GM23248 (cell line): Measurements from ENCODE around the gene NKG7. TPM values are rescaled to one million over a fixed set of nuclear protein-coding genes. Genes with fewer than 3 reads are reported as not detected.
A peak's percentile ranks its signal among the peaks of the same experiment; 100 is the strongest.
"Not testable (repeated sequence)": the region's sequence is repeated elsewhere in the genome, so short reads cannot be mapped to it uniquely, and the experiment has no call there.

Source experiments
- DNase-seq: peaks from one replicate; pipeline ENCODE4 v3.0.0-alpha.2; 2015
- H2AFZ ChIP-seq: fragments of 200-600 bp; sonication (generic); 2 replicates; pipeline ENCODE4 v1.6.1; 2016; ENCODE audit warnings: antibody characterized with exemption
- H3F3A ChIP-seq: fragments of 200-600 bp; sonication (generic); 2 replicates; pipeline ENCODE4 v1.6.1; 2016; ENCODE audit warnings: mild to moderate bottlenecking, antibody characterized with exemption, mixed run types; ENCODE audit not compliant: insufficient read depth
- H3K27ac ChIP-seq: fragments of 200-600 bp; sonication (generic); 2 replicates; pipeline ENCODE4 v1.5.1; 2016; ENCODE audit warnings: mild to moderate bottlenecking
- H3K27me3 ChIP-seq: fragments of 200-600 bp; sonication (generic); replicated peaks from 2 replicates; pipeline ENCODE4 v1.6.1; 2016; ENCODE audit warnings: mild to moderate bottlenecking; ENCODE audit not compliant: insufficient read depth
- H3K36me3 ChIP-seq: fragments of 200-600 bp; sonication (generic); 2 replicates; pipeline ENCODE4 v1.6.1; 2016; ENCODE audit warnings: low read depth, mild to moderate bottlenecking
- H3K4me1 ChIP-seq: fragments of 200-600 bp; sonication (generic); 2 replicates; pipeline ENCODE4 v1.6.1; 2016; ENCODE audit warnings: mild to moderate bottlenecking; ENCODE audit not compliant: insufficient read depth
- H3K4me2 ChIP-seq: fragments of 200-600 bp; sonication (generic); one replicate; pipeline ENCODE4 v1.6.1; 2016; ENCODE audit warnings: mild to moderate bottlenecking; ENCODE audit not compliant: unreplicated experiment
- H3K4me3 ChIP-seq: fragments of 200-600 bp; sonication (generic); 2 replicates; pipeline ENCODE4 v1.5.1; 2016; ENCODE audit warnings: mild to moderate bottlenecking
- H3K79me2 ChIP-seq: fragments of 200-600 bp; sonication (generic); 2 replicates; pipeline ENCODE4 v1.6.1; 2016; ENCODE audit warnings: mild to moderate bottlenecking; ENCODE audit not compliant: insufficient read depth
- H3K9ac ChIP-seq: fragments of 200-600 bp; sonication (generic); 2 replicates; pipeline ENCODE4 v1.6.1; 2016; ENCODE audit warnings: mild to moderate bottlenecking
- H3K9me2 ChIP-seq: fragments of 200-600 bp; sonication (generic); 2 replicates; pipeline ENCODE4 v1.6.1; 2016; ENCODE audit warnings: mixed run types, mild to moderate bottlenecking, moderate library complexity; ENCODE audit not compliant: insufficient read depth
- H3K9me3 ChIP-seq: fragments of 200-600 bp; sonication (generic); one replicate; pipeline ENCODE4 v1.6.1; 2017; ENCODE audit warnings: low read depth
- H4K20me1 ChIP-seq: fragments of 200-600 bp; sonication (generic); 2 replicates; pipeline ENCODE4 v1.6.0; 2016; ENCODE audit not compliant: insufficient read depth
- EZH2 ChIP-seq: fragments of 200-600 bp; sonication (generic); IDR thresholded peaks from 2 replicates; pipeline ENCODE4 v1.6.1; 2018; ENCODE audit warnings: antibody characterized with exemption, mild to moderate bottlenecking; ENCODE audit not compliant: insufficient read depth, poor library complexity, severe bottlenecking
- EZH2phosphoT487 ChIP-seq: fragments of 200-600 bp; sonication (generic); IDR thresholded peaks from 2 replicates; pipeline ENCODE4 v1.6.1; 2018; ENCODE audit warnings: antibody characterized with exemption, moderate library complexity, mild to moderate bottlenecking, low read depth; ENCODE audit not compliant: insufficient read depth
- WGBS, 2 experiments: methylation state at CpG; one replicate each; pipeline ENCODE4 v1.1.6; 2015 to 2017; ENCODE audit warnings: low lambda C conversion rate in 2 of 2, low coverage in 1 of 2; ENCODE audit errors: missing lambda C conversion rate in 2 of 2; 5-methylcytosine and 5-hydroxymethylcytosine counted together
- in situ Hi-C: fragments of 300-500 bp; cut with MboI; formaldehyde crosslinking; loops from 2 replicates; pipeline ENCODE4 v1.15.0; 2020
- polyA plus RNA-seq: library from polyadenylated mRNA; unstranded; fragments of >200 nt; fragmentation: Nextera tagmentation; extraction: Ambion mirVana; gene quantifications from 2 replicates; pipeline ENCODE4 v1.2.1, GENCODE V29; 2016
- total RNA-seq: library from RNA; depleted of rRNA; stranded (reverse); fragments of >200 nt; shearing (Covaris generic); gene quantifications from 2 replicates; pipeline ENCODE4 v1.2.3, GENCODE V29; 2014; rRNA removed

NKG7 gene, protein sequence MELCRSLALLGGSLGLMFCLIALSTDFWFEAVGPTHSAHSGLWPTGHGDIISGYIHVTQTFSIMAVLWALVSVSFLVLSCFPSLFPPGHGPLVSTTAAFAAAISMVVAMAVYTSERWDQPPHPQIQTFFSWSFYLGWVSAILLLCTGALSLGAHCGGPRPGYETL
- total RNA-seq (not detected in 2 replicates), polyA plus RNA-seq (not detected in 2 replicates)

DNA sequence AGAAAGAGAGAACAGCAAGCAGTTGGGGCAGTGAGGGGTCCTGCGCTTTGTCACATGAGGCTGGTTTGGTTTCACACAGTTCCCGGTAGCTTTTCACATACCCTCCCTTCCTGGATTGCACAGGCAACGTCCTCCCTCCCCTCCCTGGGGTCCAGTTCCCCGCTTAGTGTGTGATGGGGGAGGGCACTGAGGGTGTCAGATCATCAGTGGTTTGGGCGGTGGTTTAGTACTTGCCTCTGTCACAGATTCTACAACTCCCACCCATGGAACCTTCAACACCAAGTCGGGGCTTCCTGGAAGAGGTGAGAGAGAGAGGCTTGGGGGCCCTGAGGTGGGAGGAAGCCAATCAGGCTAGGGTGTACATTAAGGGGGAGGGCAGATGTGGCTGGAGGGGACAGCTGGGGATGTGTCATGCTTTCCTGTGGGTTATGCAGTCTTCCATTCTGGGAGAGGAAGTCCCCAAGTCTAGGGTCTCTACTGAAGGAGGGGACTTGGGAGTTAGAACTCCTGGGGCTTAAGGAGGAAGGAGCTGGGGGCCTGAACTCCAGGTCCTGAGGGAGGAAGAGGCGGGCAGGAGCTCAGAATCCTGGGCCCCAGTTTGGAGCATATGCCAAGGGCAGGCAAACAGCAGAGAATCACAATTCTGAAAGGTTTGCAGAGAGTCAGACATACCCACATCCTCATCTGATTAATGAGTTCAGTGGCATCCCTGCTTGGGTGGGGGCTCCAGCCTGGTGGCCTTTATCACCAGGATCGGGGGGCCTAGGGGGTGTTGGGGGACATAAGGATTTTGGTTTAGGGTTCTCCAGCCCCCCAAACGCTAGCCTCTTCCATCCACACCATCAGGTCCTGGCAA, at the start of gene NKG7:
NKG7 (minus strand) TSS at position 6 of the 856 bp plus-strand sequence. CDS start 119 bp downstream, outside the sequence.
- Histone ChIP-seq H3F3A (no peaks in the 10 kb centered on the region), H3K4me3 (no peak within 1 kb of the TSS), H3K9me3 (no peaks in the 10 kb centered on the region), H3K27me3 (no peaks in the 10 kb centered on the region), H3K9ac (no peak within 1 kb of the TSS), H3K4me2 (no peak within 1 kb of the TSS), H3K9me2 (no peaks in the 10 kb centered on the region), H2AFZ (no peak within 1 kb of the TSS), H3K79me2 (no peaks in the 10 kb centered on the region), H4K20me1 (no peaks in the 10 kb centered on the region), H3K36me3 (no peaks in the 10 kb centered on the region), H3K4me1 (no peaks in the 10 kb centered on the region), H3K27ac (no peak within 1 kb of the TSS)
- WGBS, 2 experiments, result 34 to 36% methylated on average over 9 of the region's 9 CpGs
- TF ChIP-seq EZH2phosphoT487 (no peak), EZH2 (no peak)
- in situ Hi-C loops, result no loop called here
- DNase-seq, result no peak

DNA sequence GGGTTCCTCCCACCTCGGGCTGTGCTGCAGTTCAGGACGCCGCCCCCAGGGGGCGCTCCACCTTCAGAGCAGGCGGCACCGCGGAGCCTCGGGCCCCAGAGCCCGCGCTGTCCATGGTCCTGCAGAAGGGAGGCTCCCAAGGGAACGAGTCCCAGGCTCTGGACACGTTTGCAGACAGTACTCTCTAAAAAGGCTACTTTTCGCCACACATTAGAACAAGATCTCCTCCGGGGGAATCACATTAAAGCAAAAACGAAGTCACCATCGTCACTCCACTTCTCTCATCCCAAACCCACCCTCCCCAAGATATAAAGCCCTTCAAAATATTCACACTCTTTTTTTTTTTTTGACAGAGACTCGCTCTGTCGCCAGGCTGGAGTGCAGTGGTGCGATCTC, 49.6 kb upstream of the NKG7 start:
- in situ Hi-C loops, result no loop called here
- Histone ChIP-seq H3K9me3 (no peaks in the 10 kb centered on the region), H3K79me2 (no peaks in the 10 kb centered on the region), H3K27ac (no peak overlapping the region), H4K20me1 (no peaks in the 10 kb centered on the region), H3F3A (no peaks in the 10 kb centered on the region), H3K9me2 (no peaks in the 10 kb centered on the region), H3K4me2 (no peak overlapping the region), H3K4me1 (no peaks in the 10 kb centered on the region), H3K36me3 (no peaks in the 10 kb centered on the region), H3K9ac (no peak overlapping the region), H3K4me3 (no peak overlapping the region), H2AFZ (no peak overlapping the region), H3K27me3 (no peaks in the 10 kb centered on the region)
- DNase-seq, result peak; percentile 88
- 2 to 10% methylated on average over 10 to 17 of the region's 19 CpGs for WGBS, 2 experiments
- no peak for TF ChIP-seq EZH2phosphoT487
- no peak for TF ChIP-seq EZH2

DNA sequence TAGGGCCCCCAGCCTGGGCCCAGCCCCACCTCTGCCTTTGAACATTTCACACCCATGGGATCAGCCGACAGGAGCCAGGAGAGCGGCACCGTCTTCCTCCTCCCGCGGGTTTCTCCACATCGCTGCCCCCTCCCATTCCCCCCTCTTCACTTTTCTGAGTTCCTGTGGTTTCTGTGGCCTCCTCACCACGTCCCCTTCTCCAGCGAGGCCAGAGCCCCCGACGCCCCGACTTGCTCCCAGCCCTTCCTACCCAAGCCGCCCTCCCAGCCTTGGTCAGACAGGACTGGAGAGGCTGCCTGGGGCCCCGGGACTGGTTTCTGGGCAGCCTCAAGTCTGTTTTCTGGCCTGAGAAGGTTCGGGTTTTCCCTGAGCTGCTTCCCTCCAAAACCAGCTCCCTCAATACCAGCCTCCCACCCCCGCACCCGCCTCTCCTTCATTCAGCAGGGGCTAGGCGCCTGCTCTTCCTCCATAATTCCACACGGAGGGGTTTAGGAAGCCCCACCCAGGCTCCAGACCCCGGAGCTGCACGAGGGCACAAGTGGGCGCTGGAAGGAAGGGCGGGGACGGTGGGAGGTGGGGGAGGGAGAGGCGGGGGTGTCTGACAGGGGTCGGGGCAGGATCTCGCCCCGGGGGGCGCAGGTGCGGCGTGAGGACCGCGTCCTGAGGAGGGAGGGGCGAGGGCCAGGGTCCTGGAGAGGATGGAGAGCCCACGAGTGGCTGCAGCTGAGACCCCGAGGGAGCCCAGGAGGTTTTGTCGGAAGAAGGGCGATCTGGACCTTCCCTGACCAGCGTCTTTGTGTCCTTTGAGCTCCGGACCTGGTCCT, 49.0 kb upstream of the NKG7 start:
- Histone ChIP-seq H3K36me3 (no peaks in the 10 kb centered on the region), H3K79me2 (no peaks in the 10 kb centered on the region), H3K27ac (no peak overlapping the region), H3K9me2 (no peaks in the 10 kb centered on the region), H3K9ac (no peak overlapping the region), H4K20me1 (no peaks in the 10 kb centered on the region), H3K4me1 (no peaks in the 10 kb centered on the region), H2AFZ (no peak overlapping the region), H3K4me3 (no peak overlapping the region), H3F3A (no peaks in the 10 kb centered on the region), H3K27me3 (no peaks in the 10 kb centered on the region), H3K9me3 (no peaks in the 10 kb centered on the region), H3K4me2 (no peak overlapping the region)
- in situ Hi-C loops, result no loop called here
- no peak for TF ChIP-seq EZH2
- no peak for TF ChIP-seq EZH2phosphoT487
- no peak for DNase-seq
- WGBS, 2 experiments, result 4 to 5% methylated on average over 38 to 39 of the region's 39 CpGs

DNA sequence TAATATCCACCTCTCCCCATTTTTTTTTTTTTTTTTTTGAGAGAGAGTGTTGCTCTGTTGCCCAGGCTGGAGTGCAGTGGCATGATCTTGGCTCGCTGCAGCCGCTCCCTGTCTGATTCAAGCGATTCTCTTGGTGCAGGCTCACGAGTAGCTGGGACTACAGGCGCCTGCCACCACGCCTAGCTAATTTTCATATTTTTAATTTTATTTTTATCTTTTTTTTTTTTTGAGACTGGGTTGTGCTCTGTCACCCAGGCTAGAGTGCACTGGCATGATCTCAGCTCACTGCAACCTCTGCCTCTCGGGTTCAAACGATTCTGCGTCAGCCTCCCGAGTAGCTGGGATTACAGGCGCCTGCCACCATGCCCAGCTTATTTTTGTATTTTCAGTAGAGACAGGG, 48.1 kb upstream of the NKG7 start:
- H3K9ac ChIP-seq, in situ Hi-C loops, DNase-seq: not testable (repeated sequence)

More for the DNA sequence above, 48.1 kb upstream of the NKG7 start:
- H3K9me2 ChIP-seq, H3F3A ChIP-seq, H3K27me3 ChIP-seq, H3K36me3 ChIP-seq, H3K4me3 ChIP-seq, H3K4me2 ChIP-seq, H3K9me3 ChIP-seq, H3K27ac ChIP-seq, H2AFZ ChIP-seq, H3K79me2 ChIP-seq, H3K4me1 ChIP-seq, H4K20me1 ChIP-seq: not testable (repeated sequence)
- 56 to 64% methylated on average over 11 of the region's 11 CpGs for whole genome bisulfite sequencing, 2 experiments
